Spleen (tissue), 11 donors: ENCODE measurements around the gene DUSP28. TPM values are rescaled to one million over a fixed set of nuclear protein-coding genes. Genes with fewer than 3 reads are reported as not detected.

Experiments
- DNase-seq: peaks from one replicate; pipeline ENCODE4 v3.0.0-alpha.2; 2020
- H3K27ac ChIP-seq, 8 donors: fragments of 200-600 bp; sonication (generic) in 7 of 8; 1 replicate in 4 of 8; 2 replicates in 4 of 8; pipeline versions ENCODE4 v1.5.0 to v1.8.0; 2016 to 2021; ENCODE audit warnings: inconsistent platforms in 4 of 8, mild to moderate bottlenecking in 4 of 8, moderate library complexity in 1 of 8
- H3K27me3 ChIP-seq, 7 donors: fragments of 200-600 bp; sonication (generic) in 6 of 7; replicated peaks in 1 of 7; 1 replicate in 4 of 7; 2 replicates in 3 of 7; pipeline versions ENCODE4 v1.5.0 to v1.8.0; 2016 to 2021; ENCODE audit warnings: inconsistent platforms in 3 of 7, mild to moderate bottlenecking in 1 of 7
- H3K36me3 ChIP-seq, 6 donors: fragments of 200-600 bp; sonication (generic) in 5 of 6; 1 replicate in 4 of 6; 2 replicates in 2 of 6; pipeline versions ENCODE4 v1.5.0 to v1.8.0; 2016 to 2021; ENCODE audit warnings: inconsistent platforms in 2 of 6
- H3K4me1 ChIP-seq, 6 donors: fragments of 200-600 bp; sonication (generic) in 5 of 6; 1 replicate in 3 of 6; 2 replicates in 3 of 6; pipeline versions ENCODE4 v1.5.0 to v1.8.0; 2016 to 2021; ENCODE audit warnings: inconsistent platforms in 3 of 6
- H3K4me3 ChIP-seq, 8 donors: fragments of 200-600 bp; sonication (generic) in 7 of 8; 1 replicate in 4 of 8; 2 replicates in 4 of 8; pipeline versions ENCODE4 v1.5.0 to v1.8.0; 2016 to 2021; ENCODE audit warnings: inconsistent platforms in 4 of 8, mild to moderate bottlenecking in 4 of 8, moderate library complexity in 2 of 8
- H3K9me3 ChIP-seq, 8 donors: fragments of 200-600 bp; sonication (generic) in 7 of 8; 1 replicate in 4 of 8; 2 replicates in 4 of 8; pipeline versions ENCODE4 v1.5.0 to v1.8.0; 2016 to 2021; ENCODE audit warnings: inconsistent platforms in 4 of 8
- POLR2A ChIP-seq, 3 donors: fragments of 450-650 bp; IDR thresholded peaks; one replicate each; pipeline ENCODE4 v1.5.1; 2017; ENCODE audit warnings: antibody characterized with exemption in 3 of 3, mild to moderate bottlenecking in 1 of 3
- POLR2AphosphoS5 ChIP-seq, 3 donors: sonication (generic); formaldehyde crosslinking; IDR thresholded peaks; one replicate each; pipeline ENCODE4 v1.5.1; 2017; ENCODE audit warnings: antibody characterized with exemption in 3 of 3
- WGBS, 5 donors: extraction: QIAGEN DNeasy Blood & Tissue Kit in 3 of 5; methylation state at CpG; one replicate each; pipeline versions ENCODE4 v1.1.5 to v1.1.7; 2013 to 2018; 5-methylcytosine and 5-hydroxymethylcytosine counted together
- intact Hi-C: fragments of 100-400 bp; cut with DNase I; formaldehyde crosslinking; loops from one replicate; pipeline ENCODE4 v1.15.0; 2023; ENCODE audit warnings: low total_unique reads
- polyA plus RNA-seq, 3 donors: library from polyadenylated mRNA; stranded (reverse); fragments of 200-250 nt; gene quantifications; one replicate each; pipeline ENCODE4 v1.2.1, GENCODE V29; 2013
- total RNA-seq, 7 donors: library from RNA; depleted of rRNA in 3 of 7; stranded (reverse); fragments of >200 nt in 3 of 7; fragmentation: NEBNext Ultra II Directional in 4 of 7; extraction: Animal tissue kit (Norgen Biotek cat#: 25700) in 4 of 7; gene quantifications; one replicate each; pipeline versions ENCODE4 v1.1.0 to v1.2.1, GENCODE V29; 2016 to 2021
- TF ChIP-seq, protein P1 (sequence below), 11 experiments: fragments of 200-600 bp in 7 of 11; fragments of 450-650 bp in 4 of 11; sonication (generic) in 4 of 11; IDR thresholded peaks in 8 of 11; conservative IDR thresholded peaks in 3 of 11; 1 replicate in 7 of 11; 2 replicates in 4 of 11; pipeline versions ENCODE4 v1.4.0 to v1.8.0; 2016 to 2021; ENCODE audit warnings: antibody characterized with exemption in 11 of 11, inconsistent platforms in 4 of 11, mild to moderate bottlenecking in 1 of 11
- donor health status: healthy with polysubstance abuse.
- donor health status: DM: no; HTN: no; CAD: no; lungs with moderate emphysema.
- donor health status: DM: no; HTN: no; CAD: no.
- donor health status: Bipolar disorder and iron deficiency.
- donor health status: healthy.
- donor health status: DM: no; HTN: no; CAD: no.
- donor health status: DM: yes; HTN: yes; CAD: no.

The DUSP28 gene
- total and polyA plus RNA-seq, 10 donors = 5.9 to 13.6 (median 7.2) TPM

DNA sequence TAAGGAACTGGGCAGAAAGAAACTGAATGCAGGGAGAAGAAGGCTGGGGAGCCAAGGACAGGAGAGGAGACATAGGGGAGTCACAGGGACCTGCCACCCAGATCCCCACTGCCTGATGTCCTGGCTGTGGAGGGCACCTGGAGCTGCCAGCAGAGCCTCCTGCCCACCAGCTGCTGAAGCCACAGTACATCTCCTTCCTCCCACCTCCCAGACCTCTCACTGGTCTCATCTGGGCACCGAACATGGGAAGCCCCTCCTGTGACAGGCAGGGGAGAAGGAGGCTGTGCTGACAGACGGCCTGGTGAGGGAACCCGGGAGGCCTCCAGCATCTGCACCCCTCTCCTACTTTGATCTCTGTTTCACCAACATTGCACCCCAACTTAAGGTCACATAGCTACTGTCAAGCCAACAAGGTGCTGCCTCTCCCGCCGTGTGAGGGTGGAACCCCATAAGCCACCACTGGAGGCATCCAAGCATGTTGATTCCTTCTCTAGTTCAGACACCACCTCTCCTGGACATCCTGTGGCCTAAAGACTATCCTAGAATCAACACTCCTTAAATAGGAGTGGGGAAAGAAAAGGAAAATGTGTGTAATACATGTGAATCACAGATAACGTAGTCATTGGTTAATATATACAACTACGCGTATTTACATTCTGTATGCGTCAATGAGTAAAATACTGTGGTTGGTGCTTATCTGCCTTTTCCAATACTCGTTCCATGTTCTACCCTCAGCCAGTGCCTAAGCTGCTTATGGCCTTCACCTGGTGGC is 4.6 kb downstream of the DUSP28 start:
- DNase-seq = peak; percentile 73
- Histone ChIP-seq H3K27ac (peak overlapping the region; percentile 93 to 100 (median 96)), H3K4me3 (peak overlapping the region in 6 of 8 donors; percentile 23 to 78 (median 60)), H3K36me3 (peaks cover 0 to 10% (median 0%) of the 10 kb centered on the region in 6 donors), H3K27me3 (no peaks in the 10 kb centered on the region), H3K4me1 (peaks cover 53 to 86% (median 82%) of the 10 kb centered on the region in 6 donors), H3K9me3 (no peaks in the 10 kb centered on the region)
- WGBS, 5 donors = 67 to 76% (median 74%) methylated on average over 10 of the region's 10 CpGs
- intact Hi-C loops = no loop called here
- TF ChIP-seq, protein P1, sequence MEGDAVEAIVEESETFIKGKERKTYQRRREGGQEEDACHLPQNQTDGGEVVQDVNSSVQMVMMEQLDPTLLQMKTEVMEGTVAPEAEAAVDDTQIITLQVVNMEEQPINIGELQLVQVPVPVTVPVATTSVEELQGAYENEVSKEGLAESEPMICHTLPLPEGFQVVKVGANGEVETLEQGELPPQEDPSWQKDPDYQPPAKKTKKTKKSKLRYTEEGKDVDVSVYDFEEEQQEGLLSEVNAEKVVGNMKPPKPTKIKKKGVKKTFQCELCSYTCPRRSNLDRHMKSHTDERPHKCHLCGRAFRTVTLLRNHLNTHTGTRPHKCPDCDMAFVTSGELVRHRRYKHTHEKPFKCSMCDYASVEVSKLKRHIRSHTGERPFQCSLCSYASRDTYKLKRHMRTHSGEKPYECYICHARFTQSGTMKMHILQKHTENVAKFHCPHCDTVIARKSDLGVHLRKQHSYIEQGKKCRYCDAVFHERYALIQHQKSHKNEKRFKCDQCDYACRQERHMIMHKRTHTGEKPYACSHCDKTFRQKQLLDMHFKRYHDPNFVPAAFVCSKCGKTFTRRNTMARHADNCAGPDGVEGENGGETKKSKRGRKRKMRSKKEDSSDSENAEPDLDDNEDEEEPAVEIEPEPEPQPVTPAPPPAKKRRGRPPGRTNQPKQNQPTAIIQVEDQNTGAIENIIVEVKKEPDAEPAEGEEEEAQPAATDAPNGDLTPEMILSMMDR (IDR thresholded peaks at IDR 0.05 in 8 of 11, conservative IDR thresholded peaks at IDR 0.05 in 3 of 11) = peak in 1 of 11 experiments; percentile 25
- no peak for TF ChIP-seq POLR2AphosphoS5 (IDR thresholded peaks at IDR 0.05)

DNA sequence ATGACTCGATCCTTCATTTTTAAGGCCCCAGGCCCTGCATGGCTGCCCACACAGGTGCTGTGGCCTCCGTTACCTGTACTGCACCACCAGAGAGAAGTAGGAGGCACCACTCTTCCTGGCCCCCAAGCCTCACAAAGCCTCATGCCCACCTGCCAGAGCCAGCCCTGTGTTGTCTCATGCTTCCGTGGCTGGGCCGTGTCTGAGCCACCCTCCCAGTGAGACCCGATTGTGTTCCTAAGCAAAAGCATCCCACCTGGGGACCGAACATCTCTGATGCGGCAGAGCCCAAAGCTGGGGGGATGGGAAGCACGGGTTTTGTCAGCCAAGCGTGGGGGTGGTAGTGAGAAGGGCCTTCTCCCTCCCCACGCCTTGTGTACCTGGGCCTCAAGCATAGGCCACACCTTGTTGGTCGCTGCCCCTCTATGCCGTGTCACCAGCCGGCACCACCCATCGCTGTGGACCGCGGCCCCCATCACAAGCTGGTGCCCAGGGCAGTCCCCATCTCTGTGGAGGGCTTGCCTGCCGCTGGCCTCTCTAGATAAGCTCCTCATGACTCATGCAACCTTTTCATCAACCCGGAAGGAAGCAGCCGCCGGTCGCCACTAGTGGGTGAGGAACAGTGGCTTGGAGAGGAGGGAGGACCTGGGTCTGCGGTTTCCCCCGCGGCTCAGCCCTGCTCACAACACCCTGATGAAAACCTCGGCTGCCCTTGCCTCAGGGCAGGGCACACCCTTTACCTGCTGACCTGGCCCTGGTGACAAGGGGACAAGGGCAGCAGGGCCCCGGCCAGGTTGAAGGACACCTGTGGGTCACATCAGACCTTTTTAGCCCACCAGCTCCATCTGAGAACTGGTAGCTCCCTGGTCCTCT is 5.4 kb downstream of the DUSP28 start:
- intact Hi-C loops = no loop called here
- Histone ChIP-seq H3K36me3 (peaks cover 0 to 16% (median 0%) of the 10 kb centered on the region in 6 donors), H3K27ac (peak overlapping the region; percentile 93 to 100 (median 96)), H3K9me3 (no peaks in the 10 kb centered on the region), H3K4me3 (peak overlapping the region; percentile 23 to 78 (median 60)), H3K27me3 (no peaks in the 10 kb centered on the region), H3K4me1 (peaks cover 58 to 88% (median 86%) of the 10 kb centered on the region in 6 donors)
- peak; percentile 98 for DNase-seq
- TF ChIP-seq POLR2AphosphoS5 (IDR thresholded peaks at IDR 0.05) = peak; percentile 79 to 89 (median 88)
- TF ChIP-seq, protein P1 (IDR thresholded peaks at IDR 0.05 in 8 of 11, conservative IDR thresholded peaks at IDR 0.05 in 3 of 11) = no peak
- WGBS, 5 donors = 13 to 21% (median 18%) methylated on average over 22 to 26 of the region's 26 CpGs

DNA sequence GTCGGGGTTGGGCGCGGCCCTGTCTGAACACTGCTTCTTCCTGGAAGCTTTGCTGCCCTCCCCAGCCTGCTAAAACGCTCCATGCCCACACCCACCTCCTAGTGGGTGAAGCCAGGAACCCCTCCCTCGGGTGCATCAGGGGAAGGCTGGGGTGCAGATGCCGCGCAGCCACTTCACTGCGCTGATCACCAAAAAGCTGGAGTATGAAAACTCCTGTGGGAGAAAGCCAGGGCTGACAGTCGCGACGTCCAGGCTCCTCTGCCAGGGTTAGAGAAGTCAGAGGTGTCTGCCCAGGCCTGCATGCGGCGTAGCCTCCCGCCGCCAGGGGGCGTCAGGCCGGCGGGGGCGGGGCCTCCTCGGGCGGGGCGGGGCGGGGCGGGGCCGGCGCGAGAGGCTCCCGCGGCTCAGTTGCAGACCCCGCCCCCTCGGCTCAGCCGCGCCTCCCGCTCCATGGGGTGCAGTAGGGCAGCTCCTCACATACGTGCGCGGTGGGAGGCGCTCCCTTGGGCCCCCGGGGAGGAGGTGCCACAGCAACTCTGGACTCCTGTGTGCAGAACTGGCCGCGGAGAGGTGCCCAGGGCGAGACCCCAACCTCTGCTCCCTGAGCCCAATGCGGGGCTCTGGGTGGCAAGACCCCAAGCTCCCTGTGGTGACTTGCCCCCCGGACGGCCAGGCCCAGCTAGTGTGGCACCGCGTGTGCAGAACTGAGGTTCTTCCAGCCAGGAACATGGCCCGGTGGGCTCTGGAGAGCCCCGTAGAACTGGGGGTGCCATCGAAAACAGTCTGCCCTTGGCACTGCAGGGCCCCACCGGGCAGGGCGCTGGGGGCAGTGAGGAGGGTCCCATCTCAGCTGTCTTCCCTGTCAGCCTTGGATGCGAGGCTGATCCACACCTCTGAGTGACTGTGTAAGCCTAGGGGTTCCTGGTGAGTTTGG is 6.3 kb downstream of the DUSP28 start:
- 0 to 8% (median 7%) methylated on average over 4 to 53 of the region's 53 CpGs for WGBS, 5 donors
- H3K36me3 ChIP-seq = peaks cover 0 to 25% (median 0%) of the 10 kb centered on the region in 6 donors
- H3K27ac ChIP-seq = peak overlapping the region; percentile 93 to 100 (median 96)
- peak in 1 of 3 donors; percentile 17 for TF ChIP-seq POLR2A (IDR thresholded peaks at IDR 0.05)
- TF ChIP-seq POLR2AphosphoS5 (IDR thresholded peaks at IDR 0.05) = peak; percentile 59 to 82 (median 78)
- TF ChIP-seq, protein P1 (IDR thresholded peaks at IDR 0.05 in 8 of 11, conservative IDR thresholded peaks at IDR 0.05 in 3 of 11) = peak; percentile 80 to 100 (median 97)
- H3K9me3 ChIP-seq = no peaks in the 10 kb centered on the region
- H3K4me1 ChIP-seq = peaks cover 66 to 93% (median 90%) of the 10 kb centered on the region in 6 donors
- peak overlapping the region; percentile 23 to 78 (median 60) for H3K4me3 ChIP-seq
- H3K27me3 ChIP-seq = no peaks in the 10 kb centered on the region
- intact Hi-C loops = no loop called here
- peak; percentile 99 for DNase-seq
